Measurements from ENCODE around the gene FCRLB.
"Not testable (repeated sequence)": the region's sequence is repeated elsewhere in the genome, so short reads cannot be mapped to it uniquely, and the experiment has no call there.

The FCRLB gene

DNA sequence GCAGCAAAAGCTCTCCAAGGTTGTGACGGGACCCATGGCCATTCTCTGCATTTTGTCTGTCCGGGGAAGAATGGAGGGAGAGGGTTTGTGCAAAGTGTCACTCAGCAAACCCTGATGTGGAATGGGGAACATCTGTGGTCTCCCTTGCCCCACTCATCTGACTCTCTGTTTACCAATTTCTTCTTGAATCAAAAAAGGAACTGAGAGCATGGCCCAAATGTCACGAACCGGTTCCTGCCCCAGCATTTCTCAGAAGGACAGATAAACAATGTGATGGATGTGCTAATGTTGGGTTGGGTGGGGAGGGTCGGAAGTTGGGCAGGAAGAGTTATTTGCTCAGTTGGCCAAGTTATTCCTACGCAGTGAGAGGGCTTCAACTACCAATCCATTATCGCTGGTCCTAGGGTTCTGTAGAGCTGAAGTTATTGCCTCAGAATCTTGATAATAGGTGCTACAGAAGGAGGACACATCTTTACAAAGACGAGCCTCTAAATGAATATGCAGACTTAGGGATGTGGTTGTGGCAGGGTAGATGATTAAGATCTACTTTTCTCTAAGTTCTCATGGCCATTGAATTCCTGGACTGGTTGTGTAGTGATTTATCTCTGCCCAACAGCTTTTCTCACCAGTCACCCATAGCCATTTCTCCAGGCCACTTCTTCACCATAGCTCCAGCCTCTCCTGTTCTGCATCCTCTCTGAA is 18.7 kb downstream of the FCRLB start:
- Mint-ChIP-seq H3K4me1 (ENCODE audit: low read depth) (peaks cover 65% of the 10 kb centered on the region), H3K27ac (peak overlapping the region; percentile 90), H3K4me3 (no peak overlapping the region), H3K27me3 (peaks cover 13% of the 10 kb centered on the region), H3K36me3 (ENCODE audit: low read depth) (no peaks in the 10 kb centered on the region), H3K9me3 (no peaks in the 10 kb centered on the region)
- intact Hi-C loops (cut with micrococcal nuclease) = loop anchor here (5.0 to 10.0 kb wide), 5 partner anchors 55 to 365 kb away; no protein-coding TSS in a partner anchor

DNA sequence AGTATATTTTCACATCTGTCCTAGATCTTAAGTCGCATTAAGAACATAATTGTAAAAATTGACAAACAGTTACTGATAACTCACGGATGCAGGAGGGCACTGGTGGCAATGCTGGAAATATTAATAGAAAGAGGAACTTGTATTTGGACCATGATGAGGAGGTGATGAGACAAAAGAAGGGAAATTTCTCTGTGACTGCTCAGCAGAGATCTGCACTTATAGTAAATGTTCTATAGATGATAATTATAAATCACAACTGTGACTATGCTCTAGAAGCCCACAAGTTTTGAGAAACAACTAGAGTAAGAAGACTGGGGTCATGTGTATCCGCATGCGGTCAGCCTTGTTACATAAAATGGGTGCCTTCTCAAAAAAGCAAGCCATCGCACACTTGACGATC is 19.6 kb downstream of the FCRLB start:
- H3K27ac Mint-ChIP-seq = peak overlapping the region; percentile 90
- intact Hi-C loops (cut with micrococcal nuclease) = loop anchor here (5.0 to 10.0 kb wide), 3 partner anchors 94 to 366 kb away; no protein-coding TSS in a partner anchor
- H3K36me3 Mint-ChIP-seq (ENCODE audit: low read depth) = no peaks in the 10 kb centered on the region
- no peaks in the 10 kb centered on the region for H3K9me3 Mint-ChIP-seq
- peaks cover 11% of the 10 kb centered on the region for H3K27me3 Mint-ChIP-seq
- H3K4me1 Mint-ChIP-seq (ENCODE audit: low read depth) = peaks cover 66% of the 10 kb centered on the region
- peak overlapping the region; percentile 23 for H3K4me3 Mint-ChIP-seq

DNA sequence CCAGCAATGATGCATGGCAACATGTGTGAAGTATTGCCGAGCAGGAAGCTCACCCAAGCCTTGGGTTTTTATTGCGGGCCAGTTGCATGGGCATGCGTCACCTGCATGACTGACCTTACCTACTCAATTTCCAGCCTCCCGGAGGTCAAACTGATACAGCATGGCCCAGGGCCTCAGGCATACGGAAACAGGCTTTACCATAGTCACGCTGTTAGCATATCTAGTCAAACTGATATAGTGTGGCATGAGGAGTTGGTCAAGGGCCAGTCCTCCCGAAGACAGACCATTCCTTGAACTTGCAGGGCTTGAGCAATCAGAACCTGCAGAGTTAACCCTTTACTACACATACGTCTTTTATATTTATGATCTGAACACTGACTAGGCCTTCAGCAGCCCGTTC is 21.9 kb downstream of the FCRLB start:
- no peaks in the 10 kb centered on the region for H3K36me3 Mint-ChIP-seq (ENCODE audit: low read depth)
- no peaks in the 10 kb centered on the region for H3K9me3 Mint-ChIP-seq
- peaks cover 62% of the 10 kb centered on the region for H3K4me1 Mint-ChIP-seq (ENCODE audit: low read depth)
- H3K27me3 Mint-ChIP-seq = peaks cover 17% of the 10 kb centered on the region
- intact Hi-C loops (cut with micrococcal nuclease) = loop anchor here (5.0 to 10.0 kb wide), 3 partner anchors 96 to 368 kb away; no protein-coding TSS in a partner anchor
- no peak overlapping the region for H3K27ac Mint-ChIP-seq
- no peak overlapping the region for H3K4me3 Mint-ChIP-seq

DNA sequence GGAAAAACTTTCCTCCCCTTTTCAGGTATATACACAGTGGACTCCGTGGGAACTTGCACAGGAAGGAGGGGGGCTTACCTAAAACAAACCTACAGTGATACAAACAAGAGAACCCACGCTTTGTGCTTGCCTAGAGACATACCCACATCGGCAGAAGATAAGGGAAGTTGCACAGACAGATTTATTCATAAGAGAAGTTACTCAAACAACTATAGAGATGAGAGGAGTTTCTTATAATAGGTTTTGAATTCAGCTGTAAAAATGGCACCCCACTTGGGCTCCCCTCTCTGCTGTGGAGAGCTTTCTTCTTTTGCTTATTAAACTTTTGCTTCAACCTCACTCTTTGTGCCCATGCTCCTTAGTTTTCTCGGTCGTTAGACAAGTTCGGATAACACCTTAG is 26.5 kb downstream of the FCRLB start:
- intact Hi-C loops (cut with micrococcal nuclease) = loop anchor here (10.0 kb wide), 2 partner anchors 263 to 373 kb away; no protein-coding TSS in a partner anchor
- peak overlapping the region; percentile 40 for H3K27ac Mint-ChIP-seq
- H3K27me3 Mint-ChIP-seq = peaks cover 17% of the 10 kb centered on the region
- H3K9me3 Mint-ChIP-seq = no peaks in the 10 kb centered on the region
- peaks cover 52% of the 10 kb centered on the region for H3K4me1 Mint-ChIP-seq (ENCODE audit: low read depth)
- no peak overlapping the region for H3K4me3 Mint-ChIP-seq
- peaks cover 27% of the 10 kb centered on the region for H3K36me3 Mint-ChIP-seq (ENCODE audit: low read depth)

DNA sequence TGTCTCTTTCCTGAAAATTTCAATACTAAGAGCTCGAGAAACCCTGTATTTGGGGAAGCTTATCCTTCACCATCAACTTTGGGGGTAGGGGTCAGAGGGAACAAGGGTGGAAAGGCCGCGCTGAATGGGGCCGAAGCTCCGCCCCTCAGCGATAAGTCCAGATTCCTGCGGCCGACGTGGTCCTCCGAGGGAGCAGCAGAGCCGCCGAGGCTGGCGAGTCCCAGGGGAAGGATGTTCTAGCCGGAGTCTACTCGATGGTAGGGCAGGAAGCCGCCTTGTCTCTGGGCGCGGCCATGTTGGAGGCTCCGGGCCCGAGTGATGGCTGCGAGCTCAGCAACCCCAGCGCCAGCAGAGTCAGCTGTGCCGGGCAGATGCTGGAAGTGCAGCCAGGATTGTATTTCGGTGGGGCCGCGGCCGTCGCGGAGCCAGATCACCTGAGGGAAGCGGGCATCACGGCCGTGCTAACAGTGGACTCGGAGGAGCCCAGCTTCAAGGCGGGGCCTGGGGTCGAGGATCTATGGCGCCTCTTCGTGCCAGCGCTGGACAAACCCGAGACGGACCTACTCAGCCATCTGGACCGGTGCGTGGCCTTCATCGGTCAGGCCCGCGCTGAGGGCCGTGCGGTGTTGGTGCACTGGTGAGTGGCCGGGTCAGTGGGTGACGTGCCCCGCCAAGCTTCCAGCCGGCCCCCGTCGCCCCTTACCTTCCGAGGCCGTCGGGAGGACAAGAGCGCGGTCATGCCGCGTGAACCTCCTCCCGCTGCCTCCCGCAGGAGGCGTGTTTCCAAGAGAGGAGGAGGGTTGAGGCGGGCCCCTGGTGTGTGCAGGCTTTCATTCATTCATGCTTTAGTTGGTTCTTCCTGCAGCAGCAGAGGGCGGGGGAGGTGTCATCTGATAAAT is 28.4 kb downstream of the FCRLB start, which contains the start of gene DUSP12:
Gene DUSP12, plus strand, starts transcription at position 278 of the 899 bp plus-strand sequence. Its CDS starts 16 bp downstream, at position 294.
- Mint-ChIP-seq H3K4me3 (peak within 1 kb of the TSS; percentile 99), H3K27me3 (peaks cover 16% of the 10 kb centered on the region), H3K36me3 (ENCODE audit: low read depth) (peaks cover 45% of the 10 kb centered on the region), H3K9me3 (peaks cover 9% of the 10 kb centered on the region), H3K4me1 (ENCODE audit: low read depth) (peaks cover 40% of the 10 kb centered on the region), H3K27ac (peak within 1 kb of the TSS; percentile 93)
- intact Hi-C loops (cut with micrococcal nuclease) = loop anchor here (10.0 kb wide), 2 partner anchors 265 to 375 kb away; no protein-coding TSS in a partner anchor

DNA sequence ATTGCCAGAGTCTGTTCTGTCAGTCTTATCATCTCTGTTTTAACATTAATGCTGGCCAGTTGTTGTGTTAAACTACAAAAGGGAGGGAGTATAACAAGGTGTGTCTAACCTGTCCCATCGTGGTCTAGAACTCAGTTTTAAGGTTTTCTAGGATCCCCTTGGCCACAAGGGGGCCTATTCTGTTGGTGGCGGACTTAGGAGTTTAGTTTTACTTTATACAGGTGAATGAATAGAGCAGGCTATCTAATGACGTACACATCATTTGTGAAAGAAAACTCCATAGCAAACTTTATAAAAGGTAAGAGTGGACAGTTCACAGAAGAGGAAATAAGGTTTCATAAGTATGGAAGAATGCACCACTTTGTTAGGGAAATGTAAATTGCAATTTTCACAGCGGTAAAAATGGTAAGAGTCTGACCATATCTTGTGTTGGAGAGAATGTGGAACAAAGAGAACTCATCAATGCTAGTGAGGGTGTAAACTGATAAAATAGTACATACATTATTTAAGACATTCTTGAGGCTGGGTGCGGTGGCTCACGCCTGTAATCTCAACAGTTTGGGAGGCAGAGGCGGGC is 42.3 kb downstream of the FCRLB start:
- no peaks in the 10 kb centered on the region for H3K27me3 Mint-ChIP-seq
- no peak overlapping the region for H3K4me3 Mint-ChIP-seq
- no peak overlapping the region for H3K27ac Mint-ChIP-seq
- H3K4me1 Mint-ChIP-seq (ENCODE audit: low read depth) = peaks cover 27% of the 10 kb centered on the region
- intact Hi-C loops (cut with micrococcal nuclease) = no loop called here
- H3K9me3 Mint-ChIP-seq = no peaks in the 10 kb centered on the region
- peaks cover 17% of the 10 kb centered on the region for H3K36me3 Mint-ChIP-seq (ENCODE audit: low read depth)

DNA sequence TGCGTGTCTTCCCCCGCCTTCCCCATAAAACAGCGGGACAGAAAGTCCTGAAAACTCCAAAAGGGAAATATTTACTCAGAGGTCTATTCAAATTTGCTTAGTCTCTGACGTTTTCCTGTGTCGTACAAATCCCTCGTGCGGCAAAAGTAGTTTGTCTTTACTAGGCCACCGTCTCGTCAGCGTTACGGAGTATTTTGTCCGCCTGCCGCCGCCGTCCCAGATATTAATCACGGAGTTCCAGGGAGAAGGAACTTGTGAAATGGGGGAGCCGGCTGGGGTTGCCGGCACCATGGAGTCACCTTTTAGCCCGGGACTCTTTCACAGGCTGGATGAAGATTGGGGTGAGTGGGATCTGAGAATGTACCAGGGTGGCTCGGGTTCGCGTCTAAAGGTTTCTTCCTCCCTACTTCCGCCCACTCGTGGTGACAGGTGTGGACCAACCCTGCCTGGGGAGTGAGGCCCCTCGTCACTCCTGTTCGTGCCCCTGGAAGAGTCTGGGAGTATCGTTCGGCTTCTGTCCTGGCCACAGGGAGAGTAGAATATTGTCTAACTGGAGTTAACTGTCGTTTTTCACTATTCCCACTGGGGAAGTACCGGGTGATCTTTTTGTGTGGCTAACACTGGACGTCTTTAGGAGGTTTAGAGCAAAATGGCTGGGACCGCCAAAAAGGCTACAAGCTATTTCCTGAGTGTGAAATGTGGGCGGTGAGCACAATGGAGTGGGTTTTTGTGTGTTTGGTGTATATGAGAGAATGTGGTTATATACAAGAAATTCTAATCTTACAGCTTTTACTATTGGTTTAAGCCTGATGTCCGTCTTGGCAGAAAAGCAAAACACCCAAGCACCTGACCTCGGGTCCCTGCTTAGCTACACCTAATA is 45.0 kb downstream of the FCRLB start, which contains the start of gene ATF6:
Gene ATF6, plus strand, starts transcription at position 219 of the 880 bp plus-strand sequence. Its CDS starts 41 bp downstream, at position 260.
- H3K27me3 Mint-ChIP-seq = no peaks in the 10 kb centered on the region
- H3K4me1 Mint-ChIP-seq (ENCODE audit: low read depth) = peaks cover 36% of the 10 kb centered on the region
- intact Hi-C loops (cut with micrococcal nuclease) = no loop called here
- H3K27ac Mint-ChIP-seq = peak within 1 kb of the TSS; percentile 96
- H3K9me3 Mint-ChIP-seq = no peaks in the 10 kb centered on the region
- peaks cover 28% of the 10 kb centered on the region for H3K36me3 Mint-ChIP-seq (ENCODE audit: low read depth)
- peak within 1 kb of the TSS; percentile 88 for H3K4me3 Mint-ChIP-seq

DNA sequence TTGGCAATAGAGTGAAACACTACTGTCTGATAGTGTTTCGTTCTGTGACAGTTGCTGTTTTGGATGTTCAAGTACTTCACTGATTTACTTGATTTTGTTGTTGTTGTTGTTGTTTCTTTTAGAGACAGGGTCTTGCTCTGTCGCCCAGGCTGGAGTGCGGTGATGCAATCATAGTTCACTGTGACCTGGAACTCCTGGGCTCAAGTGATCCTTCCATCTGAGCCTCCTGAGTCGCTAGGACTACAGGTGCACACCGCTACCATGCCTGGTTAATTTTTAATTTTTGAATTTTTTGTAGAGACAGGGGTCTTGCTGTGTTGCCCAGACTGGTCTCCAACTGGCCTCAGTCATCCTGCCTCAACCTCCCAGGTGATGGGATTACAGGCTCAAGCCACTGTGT is 47.1 kb downstream of the FCRLB start:
- Mint-ChIP-seq H3K4me3 (no peak overlapping the region), H3K36me3 (ENCODE audit: low read depth) (peaks cover 28% of the 10 kb centered on the region), H3K27me3 (no peaks in the 10 kb centered on the region), H3K4me1 (ENCODE audit: low read depth) (peaks cover 35% of the 10 kb centered on the region), H3K9me3 (no peaks in the 10 kb centered on the region), H3K27ac (peak overlapping the region; percentile 39)
- intact Hi-C loops (cut with micrococcal nuclease) = no loop called here

DNA sequence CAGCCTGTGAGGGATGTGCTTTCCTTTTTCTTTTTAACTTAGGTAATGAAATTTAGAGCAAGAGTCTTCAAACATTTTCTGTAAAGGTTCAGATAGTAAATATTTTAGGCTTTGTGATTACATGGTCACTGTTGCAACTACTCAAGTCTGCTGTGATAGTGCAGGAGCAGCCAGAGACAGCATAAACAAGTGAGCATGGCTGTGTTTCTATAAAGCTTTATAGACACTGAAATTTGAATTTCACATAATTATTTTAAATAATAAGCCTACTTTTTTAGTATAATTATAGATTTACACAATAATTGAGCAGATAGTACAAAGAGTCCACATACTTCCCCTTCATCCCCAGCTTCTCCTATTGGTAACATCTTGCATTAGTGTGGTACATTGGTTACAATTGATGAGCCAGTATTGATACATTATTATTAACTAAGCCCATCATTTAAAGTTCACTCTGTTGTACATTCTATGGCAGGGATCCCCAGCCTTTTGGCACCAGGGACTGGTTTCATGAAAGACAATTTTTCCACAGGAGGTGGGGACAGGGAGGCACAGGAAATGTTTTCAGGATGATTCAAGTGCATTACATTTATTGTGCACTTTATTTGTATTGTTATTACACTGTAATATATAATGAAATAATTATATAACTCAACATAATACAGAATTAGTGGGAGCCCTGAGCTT is 47.8 kb downstream of the FCRLB start:
- Mint-ChIP-seq H3K4me3 (no peak overlapping the region), H3K36me3 (ENCODE audit: low read depth) (peaks cover 28% of the 10 kb centered on the region), H3K27ac (no peak overlapping the region), H3K9me3 (no peaks in the 10 kb centered on the region), H3K27me3 (no peaks in the 10 kb centered on the region), H3K4me1 (ENCODE audit: low read depth) (peaks cover 29% of the 10 kb centered on the region)
- intact Hi-C loops (cut with micrococcal nuclease) = no loop called here

DNA sequence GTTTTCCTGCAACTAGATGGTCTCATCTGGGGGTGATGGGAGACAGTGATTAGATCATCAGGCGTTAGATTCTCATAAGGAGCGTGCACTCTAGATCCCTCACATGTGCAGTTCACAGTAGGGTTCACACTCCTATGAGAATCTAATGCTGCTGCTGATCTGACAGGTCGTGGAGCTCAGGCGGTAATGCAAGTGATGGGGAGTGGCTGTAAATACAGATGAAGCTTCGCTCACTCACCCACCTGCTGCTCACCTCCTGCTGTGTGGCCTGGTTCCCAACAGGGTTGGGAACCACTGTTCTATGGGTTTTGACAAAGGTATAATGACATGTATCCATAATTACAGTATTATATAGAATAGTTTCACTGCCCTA is 48.3 kb downstream of the FCRLB start:
- intact Hi-C loops (cut with micrococcal nuclease); H3K27me3 Mint-ChIP-seq; H3K27ac Mint-ChIP-seq; H3K4me3 Mint-ChIP-seq; H3K9me3 Mint-ChIP-seq: not testable (repeated sequence)
- H3K4me1 Mint-ChIP-seq (ENCODE audit: low read depth) = peaks cover 29% of the 10 kb centered on the region
- peaks cover 28% of the 10 kb centered on the region for H3K36me3 Mint-ChIP-seq (ENCODE audit: low read depth)

DNA sequence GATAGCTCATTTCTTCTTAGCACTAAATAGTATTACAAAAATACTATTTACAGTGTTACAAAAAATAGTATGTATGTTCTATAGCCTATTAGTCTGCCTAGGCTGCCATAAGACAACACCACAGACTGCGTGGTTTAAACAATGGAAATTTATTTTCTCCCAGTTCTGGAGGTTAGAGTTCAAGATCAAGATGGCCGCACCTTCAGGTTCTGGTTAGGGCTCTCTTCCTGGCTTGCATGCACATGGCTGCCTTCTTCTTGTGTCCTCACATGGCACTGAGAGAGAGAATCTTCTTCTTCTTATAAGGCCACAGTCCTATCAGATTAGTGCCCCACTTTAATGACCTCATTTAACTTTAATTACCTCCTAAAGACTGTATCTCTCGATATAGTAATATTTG is 48.9 kb downstream of the FCRLB start:
- H3K4me3 Mint-ChIP-seq = no peak overlapping the region
- H3K9me3 Mint-ChIP-seq = no peaks in the 10 kb centered on the region
- intact Hi-C loops (cut with micrococcal nuclease) = no loop called here
- peaks cover 28% of the 10 kb centered on the region for H3K36me3 Mint-ChIP-seq (ENCODE audit: low read depth)
- H3K4me1 Mint-ChIP-seq (ENCODE audit: low read depth) = peaks cover 29% of the 10 kb centered on the region
- H3K27ac Mint-ChIP-seq = no peak overlapping the region
- H3K27me3 Mint-ChIP-seq = no peaks in the 10 kb centered on the region

DNA sequence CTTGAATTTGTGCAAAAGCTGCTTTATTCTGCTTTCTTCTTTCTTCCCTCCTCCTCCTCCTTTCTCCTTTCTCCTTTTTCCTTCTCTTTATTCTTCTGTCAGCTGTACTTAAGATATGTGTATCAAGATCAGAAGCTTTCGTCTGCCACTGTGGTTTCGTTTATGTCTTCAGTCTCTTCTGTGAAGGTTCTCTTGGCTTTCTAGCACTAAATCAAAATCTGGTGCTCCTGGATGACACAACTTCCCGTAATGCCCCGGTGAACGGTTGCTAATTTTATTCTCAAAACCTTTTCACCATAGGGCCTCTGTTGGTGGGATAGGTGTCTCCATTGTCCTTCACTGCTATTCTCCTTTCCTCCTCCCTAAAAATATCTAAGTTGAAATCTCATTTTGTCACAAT is 49.8 kb downstream of the FCRLB start:
- H3K9me3 Mint-ChIP-seq = no peaks in the 10 kb centered on the region
- no peaks in the 10 kb centered on the region for H3K27me3 Mint-ChIP-seq
- H3K36me3 Mint-ChIP-seq (ENCODE audit: low read depth) = peaks cover 25% of the 10 kb centered on the region

More for the DNA sequence above, 49.8 kb downstream of the FCRLB start:
- intact Hi-C loops (cut with micrococcal nuclease) = no loop called here
- no peak overlapping the region for H3K27ac Mint-ChIP-seq
- H3K4me3 Mint-ChIP-seq = no peak overlapping the region
- peaks cover 29% of the 10 kb centered on the region for H3K4me1 Mint-ChIP-seq (ENCODE audit: low read depth)

All from dendritic cell treated with granulocyte-macrophage colony-stimulating factor and Interleukin-4, amounts not matched to agents 40 ng/mL and 50 ng/mL, for 4 days (primary cell).